Stimulated activated naive CD4-positive, alpha-beta T cell (primary cell): ENCODE measurements around the gene ACBD4.

Source experiments
- DNase-seq, 6 experiments: peaks; one replicate each; lab custom pipeline; 2025; lab: John Stamatoyannopoulos, UW

ACBD4 gene, protein sequence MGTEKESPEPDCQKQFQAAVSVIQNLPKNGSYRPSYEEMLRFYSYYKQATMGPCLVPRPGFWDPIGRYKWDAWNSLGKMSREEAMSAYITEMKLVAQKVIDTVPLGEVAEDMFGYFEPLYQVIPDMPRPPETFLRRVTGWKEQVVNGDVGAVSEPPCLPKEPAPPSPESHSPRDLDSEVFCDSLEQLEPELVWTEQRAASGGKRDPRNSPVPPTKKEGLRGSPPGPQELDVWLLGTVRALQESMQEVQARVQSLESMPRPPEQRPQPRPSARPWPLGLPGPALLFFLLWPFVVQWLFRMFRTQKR

DNA sequence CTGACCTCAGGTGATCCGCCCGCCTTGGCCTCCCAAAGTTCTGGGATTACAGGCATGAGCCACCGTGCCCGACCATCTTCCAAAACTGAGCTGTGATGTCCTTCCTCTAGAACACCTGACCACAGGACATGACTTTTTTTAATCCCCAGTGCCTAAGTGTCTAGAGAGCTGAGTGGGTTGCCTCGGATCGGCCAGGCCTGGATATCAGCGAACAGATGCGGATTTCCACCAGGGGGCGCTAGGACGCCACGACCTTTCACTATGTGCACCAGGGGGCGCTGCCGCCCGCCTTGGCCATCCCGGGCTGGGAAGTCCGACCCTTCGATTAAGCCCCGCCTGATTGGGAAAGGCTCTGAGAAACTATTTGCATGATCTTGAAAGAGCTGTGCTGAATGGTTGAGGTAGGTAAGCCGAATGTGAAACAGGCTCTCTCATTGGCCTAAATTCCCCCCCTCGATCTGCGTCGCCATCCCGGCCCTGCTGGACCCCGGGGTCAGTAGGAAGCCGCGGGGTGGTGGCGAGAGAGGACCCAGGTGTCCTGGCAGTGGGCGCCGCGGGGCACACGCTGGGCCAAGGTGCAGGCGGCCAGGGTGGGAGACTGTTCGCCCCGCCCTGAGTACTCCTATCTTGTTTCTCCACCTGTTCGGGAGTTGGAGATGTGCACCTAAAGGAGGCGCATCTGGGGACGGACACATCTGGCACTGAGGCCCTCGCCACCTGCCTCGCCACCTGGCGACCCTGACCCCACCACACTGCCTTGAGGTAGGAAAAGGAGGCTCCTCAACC lies at the start of gene ACBD4:
TSS of gene ACBD4 (plus strand) at position 496 of the 786 bp plus-strand sequence. CDS start 458 bp downstream, outside the sequence.
- peak; percentile 94 to 98 (median 96) for DNase-seq

DNA sequence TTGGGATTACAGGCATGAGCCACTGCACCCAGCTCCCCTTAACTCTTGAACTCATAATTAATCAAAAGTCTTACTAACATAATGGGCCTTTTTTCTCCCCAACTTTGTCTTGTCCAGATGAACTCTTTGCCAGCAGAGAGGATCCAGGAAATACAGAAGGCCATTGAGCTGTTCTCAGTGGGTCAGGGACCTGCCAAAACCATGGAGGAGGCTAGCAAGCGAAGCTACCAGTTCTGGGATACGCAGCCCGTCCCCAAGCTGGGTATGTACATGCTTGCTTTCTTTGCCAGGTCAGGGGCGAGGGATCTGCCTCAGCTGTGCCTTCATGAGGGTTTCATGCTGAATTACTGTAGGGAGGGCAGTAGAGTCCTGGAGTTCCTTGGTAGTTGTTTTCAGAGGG lies 49.1 kb upstream of the ACBD4 start:
- no peak for DNase-seq

DNA sequence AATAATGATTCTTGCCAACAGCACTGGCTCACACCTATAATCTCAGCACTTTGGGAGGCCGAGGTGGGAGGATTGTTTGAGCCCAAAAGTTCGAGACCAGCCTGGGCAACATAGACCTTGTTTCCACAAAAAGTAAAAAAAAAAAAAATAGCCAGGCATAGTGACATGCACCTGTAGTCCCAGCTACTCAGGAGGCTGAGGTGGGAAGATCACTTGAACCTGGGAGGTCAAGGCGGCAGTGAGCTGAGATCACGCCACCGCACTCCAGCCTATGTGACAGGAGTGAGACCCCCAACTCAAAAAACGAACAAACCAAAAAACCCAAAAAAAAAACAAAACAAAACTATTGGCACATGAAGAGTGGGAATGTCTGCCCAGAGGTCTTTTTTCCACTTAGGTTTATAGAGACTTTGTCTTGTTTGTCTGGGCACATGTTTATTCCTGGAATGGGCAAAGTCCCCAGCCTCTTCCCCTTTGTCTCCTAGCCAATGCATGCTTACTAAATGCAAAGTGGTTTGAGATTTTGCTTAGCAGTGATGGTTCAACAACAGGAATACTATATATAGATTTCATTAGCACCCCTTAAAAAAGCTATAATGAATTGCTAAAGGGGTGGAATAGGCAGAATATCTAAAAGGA lies 48.5 kb upstream of the ACBD4 start:
- no peak for DNase-seq

DNA sequence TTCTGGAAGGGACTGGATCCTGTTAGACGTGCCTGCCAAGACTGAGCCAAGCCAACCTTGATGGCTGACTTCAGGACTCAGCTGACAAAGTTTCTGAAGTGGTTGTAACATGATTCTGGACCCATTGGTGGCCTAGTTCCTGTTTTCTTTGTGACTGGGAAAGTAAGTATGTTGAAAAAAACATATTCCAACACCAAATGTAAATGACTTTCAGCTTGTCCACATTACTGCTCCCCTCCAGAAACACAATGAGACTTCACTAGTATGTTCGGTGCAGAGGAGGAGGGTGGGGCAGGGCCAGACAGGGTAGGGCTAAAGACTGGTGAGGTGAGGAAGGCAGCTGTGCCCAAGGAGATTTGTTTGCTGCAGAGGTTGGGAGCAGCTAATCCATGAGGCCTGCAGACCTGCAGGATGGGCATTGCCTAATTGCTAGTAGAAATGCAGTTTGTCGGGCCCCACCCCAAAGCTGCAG lies 47.9 kb upstream of the ACBD4 start:
- DNase-seq: no peak

DNA sequence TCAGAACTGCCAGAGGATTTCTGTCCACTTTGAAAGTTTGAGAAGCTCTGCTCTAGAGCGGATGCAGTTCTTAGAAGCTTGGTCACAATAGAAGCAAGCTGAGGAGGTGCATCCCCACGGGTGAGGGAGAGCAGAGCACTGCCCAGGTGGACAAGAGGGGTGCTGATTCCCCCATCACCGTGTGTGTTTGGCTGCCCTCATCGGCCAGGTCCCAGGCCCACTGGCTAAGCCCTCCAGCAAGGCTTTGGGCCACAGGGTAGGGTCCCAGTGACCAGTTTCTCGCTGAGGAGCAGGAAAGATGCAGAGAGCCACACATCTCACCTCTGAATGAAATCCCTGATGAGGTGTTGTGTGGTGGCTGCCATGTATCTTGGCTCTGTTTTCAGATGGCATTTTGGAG lies 47.5 kb upstream of the ACBD4 start:
- no peak for DNase-seq

DNA sequence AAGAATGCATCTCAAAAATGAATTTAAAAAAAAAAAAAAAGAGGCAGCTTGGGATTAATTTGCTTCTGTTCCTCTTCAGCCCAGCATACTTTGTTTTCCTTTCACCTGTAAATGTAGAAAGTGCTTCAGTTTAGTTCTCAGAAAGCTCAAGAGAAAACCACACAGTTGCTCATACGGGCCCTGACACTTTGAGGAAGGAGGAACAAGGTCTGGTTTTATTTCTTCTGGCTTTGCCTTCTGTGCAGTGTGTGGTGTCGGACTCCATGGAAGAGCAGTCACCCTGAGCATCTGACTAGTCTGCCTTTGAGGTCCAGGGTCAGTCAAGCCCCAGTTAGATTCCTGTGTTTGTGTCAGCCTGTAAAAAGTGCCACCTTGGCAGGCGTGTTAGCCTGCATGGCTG lies 46.7 kb upstream of the ACBD4 start:
- DNase-seq: no peak

DNA sequence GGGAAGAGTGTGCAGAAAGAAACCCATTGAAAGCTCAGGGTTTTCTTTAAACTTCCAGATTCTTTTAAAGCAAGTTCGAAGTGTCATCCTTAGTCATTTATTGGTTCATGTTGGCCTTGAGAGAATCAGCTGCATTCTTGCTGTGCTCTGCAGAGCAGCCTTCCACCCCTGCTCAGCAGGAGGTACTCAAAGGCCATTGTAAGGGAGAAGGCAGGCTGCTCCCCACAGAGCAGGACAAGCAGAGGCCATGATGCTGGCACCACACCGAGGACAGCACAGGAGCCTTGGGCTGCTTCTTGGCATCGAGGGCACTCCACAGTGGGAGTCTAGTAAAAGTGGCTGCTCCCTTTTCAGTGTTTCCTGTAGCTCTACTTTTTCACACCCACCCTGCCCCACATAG lies 44.8 kb upstream of the ACBD4 start:
- no peak for DNase-seq

DNA sequence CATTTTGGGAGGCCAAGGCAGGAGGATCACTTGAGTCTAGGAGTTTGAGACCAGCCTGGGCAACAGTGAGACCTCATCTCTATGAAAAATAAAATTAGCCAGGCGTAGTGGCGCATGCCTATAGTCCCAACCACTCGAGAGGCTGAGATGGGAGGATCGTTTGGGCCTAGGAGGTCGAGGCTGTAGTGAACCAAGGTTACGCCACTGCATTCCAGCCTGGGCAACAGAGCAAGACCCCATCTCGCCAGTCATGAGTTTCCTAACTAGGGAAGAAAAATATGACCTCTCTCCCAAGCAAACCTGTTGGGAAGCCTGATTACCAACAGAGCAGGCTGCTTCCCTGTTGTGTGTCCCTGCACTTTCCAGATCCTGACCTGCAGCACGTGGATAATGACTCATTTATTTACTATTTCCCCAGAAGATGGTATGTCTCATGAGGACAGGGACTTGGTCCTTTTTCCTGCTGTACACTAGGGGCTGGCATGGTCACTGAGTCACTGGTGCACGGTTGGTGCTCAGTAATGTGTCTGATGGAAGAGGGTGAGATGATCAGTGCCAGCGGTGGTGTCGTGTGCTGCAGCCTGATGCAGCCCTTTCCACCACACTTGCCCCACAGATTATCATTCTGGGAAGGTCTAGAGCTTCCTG lies 43.6 kb upstream of the ACBD4 start:
- no peak for DNase-seq

DNA sequence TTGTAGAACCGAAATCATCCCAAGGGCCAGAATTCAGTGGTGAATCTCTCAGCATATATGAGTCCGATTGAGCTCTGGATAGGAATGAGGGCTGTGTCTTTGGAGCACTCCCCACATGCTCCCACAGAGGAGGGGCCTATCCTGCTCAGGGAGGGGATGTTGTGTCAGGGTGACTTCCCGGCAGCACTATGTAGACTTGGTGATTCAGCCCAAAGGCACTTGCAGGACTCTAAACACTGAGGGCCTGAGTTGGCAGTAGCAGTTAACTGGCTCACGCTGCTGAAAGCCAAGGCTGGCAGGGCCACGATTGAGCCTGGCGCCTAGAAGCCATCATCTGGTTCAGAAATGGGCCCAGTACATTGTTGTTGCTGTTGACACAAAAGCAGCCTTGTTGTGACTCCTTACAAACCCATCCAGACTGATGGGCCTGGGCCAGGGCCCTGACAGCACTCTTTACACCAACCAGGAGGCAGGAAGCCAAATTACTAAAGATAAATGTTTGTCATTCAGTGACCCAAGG lies 42.5 kb upstream of the ACBD4 start:
- DNase-seq: no peak

DNA sequence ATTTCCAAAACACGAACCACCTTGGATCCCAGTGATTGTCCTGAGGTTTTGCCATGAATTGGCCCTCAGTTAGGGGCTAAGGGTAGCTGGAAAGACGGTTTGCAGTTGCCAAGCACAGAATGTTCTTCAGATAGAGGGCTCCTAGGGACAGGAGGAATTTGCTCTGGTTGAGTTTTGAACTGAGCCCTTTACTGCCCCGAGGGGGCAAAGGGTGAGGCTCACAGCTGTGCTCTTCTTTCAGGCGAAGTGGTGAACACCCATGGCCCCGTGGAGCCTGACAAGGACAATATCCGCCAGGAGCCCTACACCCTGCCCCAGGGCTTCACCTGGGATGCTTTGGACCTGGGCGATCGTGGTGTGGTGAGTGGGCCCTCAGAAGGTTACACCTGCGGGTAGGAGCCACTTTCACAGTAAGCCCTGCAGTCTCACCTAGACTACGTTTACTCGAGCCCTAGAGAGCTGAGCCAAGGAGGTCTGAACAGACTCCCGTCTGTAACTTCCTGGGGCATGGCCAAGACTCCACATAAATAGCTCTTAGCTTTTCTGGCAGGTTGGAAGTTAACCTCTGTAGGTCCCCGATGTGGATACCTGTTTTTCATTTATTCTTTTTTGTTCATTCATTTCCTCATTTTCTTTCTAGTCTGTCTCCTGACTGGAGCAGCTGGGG lies 41.9 kb upstream of the ACBD4 start:
- DNase-seq: no peak

DNA sequence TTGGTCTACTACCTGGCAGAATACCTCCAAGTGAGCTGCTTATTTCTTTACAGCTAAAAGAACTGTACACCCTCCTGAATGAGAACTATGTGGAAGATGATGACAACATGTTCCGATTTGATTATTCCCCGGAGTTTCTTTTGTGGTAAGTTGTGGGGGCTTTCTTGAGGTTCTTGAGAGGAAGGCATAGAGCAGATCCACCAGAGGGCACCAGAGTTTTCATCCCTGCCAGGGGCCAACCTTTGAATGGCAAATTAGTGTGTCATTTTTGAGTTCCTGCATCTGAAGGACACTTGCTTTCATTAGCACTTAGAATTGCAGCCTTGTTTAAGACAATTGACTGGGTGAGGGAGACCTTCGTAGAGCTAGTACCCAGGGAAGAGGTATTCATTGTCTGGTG lies 39.3 kb upstream of the ACBD4 start:
- DNase-seq: no peak

DNA sequence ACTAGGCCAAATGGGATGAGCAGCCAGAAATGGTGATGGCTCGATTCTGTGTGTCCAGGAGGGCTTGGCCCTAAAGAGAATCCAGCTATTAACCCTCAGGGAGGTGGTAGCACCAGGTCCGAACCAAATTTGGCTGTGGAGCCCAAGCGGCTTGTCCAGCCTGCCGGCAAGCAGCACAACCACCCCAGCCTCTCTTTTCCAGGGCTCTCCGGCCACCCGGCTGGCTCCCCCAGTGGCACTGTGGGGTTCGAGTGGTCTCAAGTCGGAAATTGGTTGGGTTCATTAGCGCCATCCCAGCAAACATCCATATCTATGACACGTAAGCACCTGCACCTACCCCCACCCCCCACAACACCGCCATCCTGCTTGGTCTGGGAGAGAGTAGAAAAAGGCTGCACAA lies 38.6 kb upstream of the ACBD4 start:
- no peak for DNase-seq

DNA sequence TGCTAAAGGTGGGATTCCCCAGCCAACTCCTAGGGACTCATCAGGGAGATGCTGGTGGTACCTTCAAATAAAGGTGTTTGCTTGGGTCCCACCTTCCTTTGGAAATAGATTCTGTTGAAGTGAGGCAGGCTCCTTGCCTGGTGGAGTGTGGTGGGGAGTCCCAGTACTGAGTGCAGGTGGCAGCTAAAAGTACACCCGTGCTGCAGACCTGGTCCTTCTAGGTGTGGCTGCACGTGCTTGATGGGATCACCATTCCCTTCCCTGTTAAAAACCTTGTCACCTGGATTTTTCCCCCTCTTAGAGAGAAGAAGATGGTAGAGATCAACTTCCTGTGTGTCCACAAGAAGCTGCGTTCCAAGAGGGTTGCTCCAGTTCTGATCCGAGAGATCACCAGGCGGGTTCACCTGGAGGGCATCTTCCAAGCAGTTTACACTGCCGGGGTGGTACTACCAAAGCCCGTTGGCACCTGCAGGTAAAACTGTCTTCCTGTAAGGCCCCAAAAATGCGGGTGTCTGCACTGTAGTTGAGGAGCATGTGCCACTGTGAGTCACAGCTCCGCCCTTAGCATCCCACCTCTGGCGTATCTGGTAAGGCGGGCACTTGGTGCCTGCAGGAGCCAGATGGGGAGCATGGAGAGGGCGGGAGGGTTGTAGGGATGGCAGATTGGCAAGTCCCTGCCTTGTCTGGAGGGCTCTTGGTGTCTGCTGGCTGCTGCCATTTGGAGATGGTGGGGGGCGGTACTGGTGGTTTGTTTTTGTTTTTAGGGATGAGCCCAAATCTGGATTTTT lies 37.2 kb upstream of the ACBD4 start:
- DNase-seq: no peak

DNA sequence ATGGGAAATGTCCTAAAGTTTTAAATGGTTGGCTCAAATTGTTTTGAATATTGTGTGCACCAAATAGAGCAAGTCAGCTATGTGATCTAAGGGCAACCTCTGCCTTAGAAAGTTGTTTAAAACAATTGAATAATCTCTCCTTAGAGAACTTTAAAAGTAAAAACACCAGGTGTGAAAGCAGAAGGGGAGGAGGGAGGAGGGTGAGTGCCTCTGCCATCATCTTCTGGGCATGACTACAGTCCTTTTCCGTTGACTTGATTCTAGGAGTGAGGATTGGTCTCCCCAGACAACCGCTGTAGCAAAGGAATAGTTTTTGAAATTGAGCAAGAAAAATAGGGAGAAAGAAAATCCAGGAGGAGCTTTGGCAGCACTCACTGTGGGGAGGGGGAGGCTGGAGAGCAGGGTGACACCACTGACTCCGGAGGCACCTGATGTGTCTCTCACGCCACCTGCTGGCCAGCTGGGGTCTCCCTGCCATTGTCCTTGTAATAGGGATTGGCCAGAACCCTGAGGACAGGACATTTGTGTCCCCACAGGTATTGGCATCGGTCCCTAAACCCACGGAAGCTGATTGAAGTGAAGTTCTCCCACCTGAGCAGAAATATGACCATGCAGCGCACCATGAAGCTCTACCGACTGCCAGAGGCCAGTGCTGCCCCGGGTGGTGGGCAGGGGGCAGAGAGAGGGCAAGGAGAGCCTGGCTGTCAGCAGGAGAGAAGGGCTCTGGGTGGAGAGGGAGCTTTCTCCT lies 36.4 kb upstream of the ACBD4 start:
- peak; percentile 54 to 73 (median 58) for DNase-seq

DNA sequence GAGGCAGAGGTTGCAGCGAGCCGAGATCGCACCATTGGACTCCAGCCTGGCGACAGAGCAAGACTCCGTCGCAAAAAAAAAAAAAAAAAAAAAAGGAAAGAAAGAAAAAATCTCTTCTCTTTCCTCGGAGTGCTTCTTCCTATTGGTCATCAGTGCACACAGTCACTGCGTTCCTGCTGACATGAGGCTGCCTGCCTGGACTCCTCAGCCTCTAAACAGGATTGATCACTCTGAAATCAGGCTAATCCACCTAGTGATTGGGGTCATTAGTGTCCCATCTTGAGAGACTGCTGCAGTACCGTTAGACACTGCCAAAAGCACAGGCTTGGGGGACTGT lies 34.0 kb upstream of the ACBD4 start:
- no peak for DNase-seq

DNA sequence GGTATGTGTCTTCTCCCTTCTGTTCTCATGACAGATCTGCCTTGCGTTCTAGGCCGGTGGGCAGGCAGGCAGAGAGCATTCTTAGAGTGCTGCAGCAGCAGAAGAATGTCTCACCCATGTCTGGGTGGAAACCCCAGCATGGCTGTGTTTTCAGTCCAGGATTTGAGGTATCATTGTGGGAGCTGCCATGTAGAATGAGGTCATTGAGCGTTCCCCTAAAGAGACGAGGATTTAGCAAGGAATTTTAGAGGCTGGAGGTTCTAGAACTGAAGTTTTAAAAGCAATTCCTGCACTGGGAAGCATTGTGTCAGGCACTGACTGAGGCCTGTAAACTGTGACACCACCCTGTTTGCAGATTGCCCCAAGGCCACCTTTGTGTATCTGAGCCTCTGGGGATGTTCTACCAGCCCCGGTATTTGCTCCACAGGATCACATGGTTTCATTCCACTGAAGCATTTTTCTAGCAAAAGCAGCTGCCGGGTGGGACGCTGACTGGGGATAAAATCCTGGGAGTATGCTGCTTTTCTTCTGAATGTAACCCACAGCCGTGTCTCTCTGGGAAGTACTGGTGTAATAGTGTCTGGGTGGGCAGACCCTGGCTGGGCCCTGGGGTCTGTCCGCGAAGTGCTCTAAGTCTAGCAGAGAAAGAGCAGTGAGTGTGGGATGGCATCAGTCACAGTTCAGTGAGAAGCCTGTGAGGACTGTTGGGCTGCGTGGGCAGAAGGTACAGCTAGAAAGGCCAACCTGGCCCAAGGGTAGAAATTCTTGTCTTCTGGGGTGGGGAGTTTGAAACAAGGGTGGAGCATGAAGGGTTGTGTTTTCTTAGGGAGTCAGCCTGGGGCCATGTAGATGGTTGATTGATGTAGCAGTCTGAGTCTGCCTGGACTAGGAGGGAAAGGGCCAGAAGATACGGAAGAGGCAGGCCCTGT lies 33.3 kb upstream of the ACBD4 start:
- no peak for DNase-seq

DNA sequence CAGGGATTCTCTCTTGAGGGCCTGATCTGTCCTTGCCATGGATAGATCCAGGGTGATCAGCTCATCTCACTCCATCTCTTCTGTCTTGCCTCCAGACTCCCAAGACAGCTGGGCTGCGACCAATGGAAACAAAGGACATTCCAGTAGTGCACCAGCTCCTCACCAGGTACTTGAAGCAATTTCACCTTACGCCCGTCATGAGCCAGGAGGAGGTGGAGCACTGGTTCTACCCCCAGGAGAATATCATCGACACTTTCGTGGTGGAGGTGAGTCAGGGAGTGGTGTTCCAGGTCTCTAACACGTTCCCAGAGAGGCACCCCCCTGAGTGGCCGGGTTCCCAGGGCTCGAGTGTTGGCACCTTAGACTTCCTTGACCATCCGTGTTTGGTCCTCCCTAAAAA lies 32.6 kb upstream of the ACBD4 start:
- DNase-seq: no peak

DNA sequence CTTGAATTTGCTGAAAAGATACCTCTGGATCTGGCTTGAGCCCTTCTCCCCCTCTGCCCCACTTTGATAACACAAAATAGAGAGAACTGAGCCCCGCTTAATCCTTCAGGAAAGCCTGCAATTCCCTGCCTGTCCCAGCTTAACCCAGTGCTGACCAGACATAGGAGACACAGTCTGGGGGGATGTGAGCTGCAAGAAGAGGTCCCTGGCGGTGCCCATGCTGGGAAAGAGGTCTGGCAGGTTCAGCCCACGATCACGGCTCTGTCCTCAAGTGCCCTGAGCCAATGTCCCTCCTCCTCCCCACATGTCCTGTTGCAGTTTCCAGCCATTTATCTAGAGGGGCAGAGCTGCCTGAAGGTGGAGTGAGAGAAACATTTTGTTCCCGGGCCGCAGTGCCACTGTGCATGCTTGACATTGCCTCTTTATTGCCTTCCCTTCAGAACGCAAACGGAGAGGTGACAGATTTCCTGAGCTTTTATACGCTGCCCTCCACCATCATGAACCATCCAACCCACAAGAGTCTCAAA lies 32.2 kb upstream of the ACBD4 start:
- DNase-seq: no peak

DNA sequence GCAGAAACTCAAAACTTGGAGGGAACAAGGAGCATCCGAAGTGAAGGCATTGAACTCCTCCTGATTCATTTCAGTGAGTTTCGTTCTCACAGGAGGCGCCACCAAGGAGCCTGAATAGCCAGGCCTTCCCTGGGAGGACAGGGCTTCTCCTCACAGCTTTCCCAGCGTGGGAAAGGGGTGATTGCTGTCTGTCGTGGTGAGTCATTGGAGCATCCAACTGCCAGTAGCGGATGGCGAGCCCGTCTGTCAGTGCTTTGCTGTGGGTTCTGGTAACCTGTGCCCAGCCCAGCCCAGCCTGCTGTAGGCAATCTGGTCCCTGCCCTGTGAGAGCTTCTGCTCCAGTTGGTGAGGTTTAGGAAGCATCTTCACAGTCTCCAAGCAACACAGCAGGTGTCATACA lies 31.5 kb upstream of the ACBD4 start:
- no peak for DNase-seq
